Measurements from ENCODE around the gene FKBP15. TPM values are rescaled to one million over a fixed set of nuclear protein-coding genes. Genes with fewer than 3 reads are reported as not detected.

The FKBP15 gene
- total RNA-seq, 1 experiment from 2014 or later: 33.5 TPM

DNA sequence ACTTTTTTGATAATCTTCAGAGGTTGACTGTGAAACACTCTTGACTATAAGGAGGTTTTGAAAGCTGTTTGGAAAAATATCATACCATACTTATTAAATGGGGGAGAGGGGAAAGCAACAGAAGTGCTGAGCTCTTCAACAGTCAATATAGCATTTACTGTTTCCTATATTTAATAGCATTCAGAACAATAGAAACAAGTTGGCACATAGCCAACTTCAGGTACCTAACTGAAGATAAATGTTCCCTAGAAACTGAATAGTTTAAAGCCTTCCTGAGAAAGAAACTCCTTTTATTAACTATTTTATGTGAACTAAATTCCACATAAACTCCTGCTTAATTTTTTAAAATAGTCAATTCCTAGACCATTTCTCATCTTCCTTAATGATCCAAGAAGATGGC is 26.6 kb upstream of the FKBP15 start:
- POLR2A ChIA-PET (ENCODE audit: unreplicated experiment): interaction anchor here (1.0 kb wide), 1 partner anchor 956 kb away, joined by 3 read pairs; no protein-coding TSS in a partner anchor
- Histone ChIP-seq H3K36me3 (ENCODE audit: low read depth) (no peaks in the 10 kb centered on the region), H3K79me2 (ENCODE audit: low read depth) (no peaks in the 10 kb centered on the region)

DNA sequence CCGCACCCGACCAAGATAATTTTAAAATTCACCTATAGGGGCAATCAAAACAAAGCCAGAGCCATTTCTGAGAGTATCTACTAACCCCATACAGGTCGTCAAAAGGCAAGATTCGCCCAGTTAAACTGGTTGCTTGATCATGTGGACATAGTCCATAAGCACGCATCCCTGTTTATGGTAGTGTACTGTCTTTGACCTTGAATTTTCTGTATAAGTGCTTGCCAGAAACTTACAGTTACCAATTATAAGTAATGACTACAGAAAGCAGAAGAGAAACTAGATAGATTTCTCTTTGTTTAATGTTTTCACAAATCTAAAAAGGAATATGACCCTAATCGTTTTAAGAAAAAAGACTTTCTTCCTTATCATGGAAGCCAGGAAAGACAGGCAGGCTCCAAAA is 25.9 kb upstream of the FKBP15 start:
- Histone ChIP-seq H3K27me3 (ENCODE audit: insufficient read depth, low read depth) (no peaks in the 10 kb centered on the region), H3K9me3 (ENCODE audit: insufficient read depth, low read depth) (no peaks in the 10 kb centered on the region), H3K4me2 (no peak overlapping the region), H3K27ac (no peak overlapping the region), H2AFZ (no peak overlapping the region), H3F3A (ENCODE audit: insufficient read depth, low read depth) (no peaks in the 10 kb centered on the region), H3K9me2 (ENCODE audit: insufficient read depth) (no peaks in the 10 kb centered on the region), H3K79me2 (ENCODE audit: low read depth) (no peaks in the 10 kb centered on the region), H3K4me1 (replicated peaks; ENCODE audit: insufficient read depth) (no peaks in the 10 kb centered on the region), H3K36me3 (ENCODE audit: low read depth) (no peaks in the 10 kb centered on the region), H4K20me1 (ENCODE audit: insufficient read depth) (0 out of 2 replicates have a peak, but pooled peaks cover 3% of the 10 kb centered on the region), H3K4me3 (no peak overlapping the region)
- BruUV-seq (replicated peaks): no TSS peak
- ChIA-PET POLR2A (ENCODE audit: unreplicated experiment) (no interaction called here), CTCF (no interaction called here)
- intact Hi-C loops (cut with micrococcal nuclease; ENCODE audit: unreplicated experiment): no loop called here
- TF ChIP-seq, protein P1, sequence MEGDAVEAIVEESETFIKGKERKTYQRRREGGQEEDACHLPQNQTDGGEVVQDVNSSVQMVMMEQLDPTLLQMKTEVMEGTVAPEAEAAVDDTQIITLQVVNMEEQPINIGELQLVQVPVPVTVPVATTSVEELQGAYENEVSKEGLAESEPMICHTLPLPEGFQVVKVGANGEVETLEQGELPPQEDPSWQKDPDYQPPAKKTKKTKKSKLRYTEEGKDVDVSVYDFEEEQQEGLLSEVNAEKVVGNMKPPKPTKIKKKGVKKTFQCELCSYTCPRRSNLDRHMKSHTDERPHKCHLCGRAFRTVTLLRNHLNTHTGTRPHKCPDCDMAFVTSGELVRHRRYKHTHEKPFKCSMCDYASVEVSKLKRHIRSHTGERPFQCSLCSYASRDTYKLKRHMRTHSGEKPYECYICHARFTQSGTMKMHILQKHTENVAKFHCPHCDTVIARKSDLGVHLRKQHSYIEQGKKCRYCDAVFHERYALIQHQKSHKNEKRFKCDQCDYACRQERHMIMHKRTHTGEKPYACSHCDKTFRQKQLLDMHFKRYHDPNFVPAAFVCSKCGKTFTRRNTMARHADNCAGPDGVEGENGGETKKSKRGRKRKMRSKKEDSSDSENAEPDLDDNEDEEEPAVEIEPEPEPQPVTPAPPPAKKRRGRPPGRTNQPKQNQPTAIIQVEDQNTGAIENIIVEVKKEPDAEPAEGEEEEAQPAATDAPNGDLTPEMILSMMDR (conservative IDR thresholded peaks at IDR 0.05): no peak
- TF ChIP-seq EZH2 (IDR thresholded peaks at IDR 0.05; ENCODE audit: low read depth): no peak
- no peak for DNase-seq

More for the DNA sequence above, 26.6 kb upstream of the FKBP15 start:
- Histone ChIP-seq H3K27me3 (ENCODE audit: insufficient read depth, low read depth) (no peaks in the 10 kb centered on the region), H3K9me3 (ENCODE audit: insufficient read depth, low read depth) (no peaks in the 10 kb centered on the region), H3K9me2 (ENCODE audit: insufficient read depth) (no peaks in the 10 kb centered on the region), H3K4me2 (no peak overlapping the region), H3K4me3 (no peak overlapping the region), H3F3A (ENCODE audit: insufficient read depth, low read depth) (no peaks in the 10 kb centered on the region), H2AFZ (no peak overlapping the region), H3K4me1 (replicated peaks; ENCODE audit: insufficient read depth) (no peaks in the 10 kb centered on the region), H3K27ac (no peak overlapping the region), H4K20me1 (ENCODE audit: insufficient read depth) (0 out of 2 replicates have a peak, but pooled peaks cover 3% of the 10 kb centered on the region)
- TF ChIP-seq EZH2 (IDR thresholded peaks at IDR 0.05; ENCODE audit: low read depth): no peak
- TF ChIP-seq, protein P1 (conservative IDR thresholded peaks at IDR 0.05): no peak
- no TSS peak for BruUV-seq (replicated peaks)
- intact Hi-C loops (cut with micrococcal nuclease; ENCODE audit: unreplicated experiment): no loop called here
- DNase-seq: no peak
- CTCF ChIA-PET: interaction anchor here (0.7 kb wide), 1 partner anchor 1137 kb away, joined by 5 read pairs; no protein-coding TSS in a partner anchor

DNA sequence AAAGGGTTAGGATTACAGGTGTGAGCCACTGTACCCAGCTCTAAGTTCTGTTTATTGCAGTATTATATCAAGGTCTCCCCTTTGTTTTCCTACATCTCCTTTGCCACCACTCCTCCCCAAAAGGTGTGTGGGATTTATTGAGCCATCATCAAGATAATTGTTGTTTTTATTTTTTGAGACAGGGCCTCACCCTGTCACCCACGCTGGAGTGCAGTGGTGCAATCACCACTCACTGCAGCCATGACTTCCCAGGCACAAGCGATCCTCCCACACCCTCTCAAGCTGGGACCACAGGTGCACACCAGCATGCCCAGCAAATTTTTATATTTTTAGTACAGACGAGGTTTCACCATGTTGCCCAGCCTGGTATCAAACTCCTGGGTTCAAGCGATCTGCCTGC is 24.8 kb upstream of the FKBP15 start:
- CTCF ChIA-PET: no interaction called here
- no peaks in the 10 kb centered on the region for H3K4me1 ChIP-seq (replicated peaks; ENCODE audit: insufficient read depth)
- H3K36me3 ChIP-seq (ENCODE audit: low read depth): no peaks in the 10 kb centered on the region
- no peaks in the 10 kb centered on the region for H3K79me2 ChIP-seq (ENCODE audit: low read depth)
- no peak overlapping the region for H3K27ac ChIP-seq
- TF ChIP-seq, protein P1 (conservative IDR thresholded peaks at IDR 0.05): no peak
- TF ChIP-seq EZH2 (IDR thresholded peaks at IDR 0.05; ENCODE audit: low read depth): no peak
- POLR2A ChIA-PET (ENCODE audit: unreplicated experiment): no interaction called here
- BruUV-seq (replicated peaks): no TSS peak
- no peaks in the 10 kb centered on the region for H3F3A ChIP-seq (ENCODE audit: insufficient read depth, low read depth)
- no peak overlapping the region for H2AFZ ChIP-seq
- no peak overlapping the region for H3K4me3 ChIP-seq
- H4K20me1 ChIP-seq (ENCODE audit: insufficient read depth): 0 out of 2 replicates have a peak, but pooled peaks cover 3% of the 10 kb centered on the region
- no peaks in the 10 kb centered on the region for H3K9me2 ChIP-seq (ENCODE audit: insufficient read depth)
- intact Hi-C loops (cut with micrococcal nuclease; ENCODE audit: unreplicated experiment): no loop called here
- H3K4me2 ChIP-seq: no peak overlapping the region
- H3K27me3 ChIP-seq (ENCODE audit: insufficient read depth, low read depth): no peaks in the 10 kb centered on the region
- no peak for DNase-seq
- H3K9me3 ChIP-seq (ENCODE audit: insufficient read depth, low read depth): no peaks in the 10 kb centered on the region
